H1 (cell line): ENCODE data around the gene LIG4.

Experiments
- CTCF ChIP-seq, 3 experiments: IDR thresholded peaks; 1 replicate in 2 of 3; 2 replicates in 1 of 3; pipeline versions ENCODE4 v1.5.1 to v1.6.1; 2011; ENCODE audit warnings: low read length in 3 of 3, mild to moderate bottlenecking in 3 of 3, inconsistent platforms in 2 of 3, low read depth in 1 of 3, moderate library complexity in 1 of 3; ENCODE audit not compliant: insufficient read depth in 1 of 3; ENCODE audit errors: control extremely low read depth in 1 of 3
- EZH2 ChIP-seq: fragments of 200-600 bp; sonication (generic); IDR thresholded peaks from 2 replicates; pipeline ENCODE4 v1.7.1; 2012; ENCODE audit warnings: low read depth, mild to moderate bottlenecking, moderate library complexity, low read length, inconsistent platforms; ENCODE audit not compliant: severe bottlenecking
- POLR2A ChIP-seq, 2 experiments: IDR thresholded peaks; 1 replicate in 1 of 2; 2 replicates in 1 of 2; pipeline ENCODE4 v1.6.1; 2011; ENCODE audit warnings: low read depth in 2 of 2, low read length in 2 of 2, mild to moderate bottlenecking in 2 of 2; ENCODE audit errors: control extremely low read depth in 1 of 2
- RXRA ChIP-seq: IDR thresholded peaks from 2 replicates; pipeline ENCODE4 v1.6.1; 2011; ENCODE audit warnings: low read depth, mild to moderate bottlenecking, low read length, moderate library complexity; ENCODE audit not compliant: insufficient read depth
- USF2 ChIP-seq: IDR thresholded peaks from 2 replicates; pipeline ENCODE4 v1.6.1; 2011; ENCODE audit warnings: low read length, improper control_type of control experiment

- TF ChIP-seq RXRA = no peak
- TF ChIP-seq CTCF (IDR thresholded peaks at IDR 0.05; ENCODE audit: control extremely low read depth in 1 of 3, insufficient read depth in 1 of 3, low read depth in 1 of 3, low read length in 3 of 3) = no peak
- TF ChIP-seq USF2 = no peak
- no peak for TF ChIP-seq EZH2
- no peak for TF ChIP-seq POLR2A (IDR thresholded peaks at IDR 0.05; ENCODE audit: control extremely low read depth in 1 of 2, low read depth in 2 of 2, low read length in 2 of 2)
Measured at GRCh38 chr13:108210551-108210950, 4.8 kb downstream of the LIG4 start.
